ENCODE data around the gene GDPD3. TPM values are rescaled to one million over a fixed set of nuclear protein-coding genes. Genes with fewer than 3 reads are reported as not detected.

Gene GDPD3
- total and polyA plus RNA-seq, 12 donors = 0.78 to 17.6 (median 2.8) TPM; not detected in 1

- DNase-seq = no peak
- no peak for TF ChIP-seq POLR2A (IDR thresholded peaks at IDR 0.05)
- TF ChIP-seq, protein P1, sequence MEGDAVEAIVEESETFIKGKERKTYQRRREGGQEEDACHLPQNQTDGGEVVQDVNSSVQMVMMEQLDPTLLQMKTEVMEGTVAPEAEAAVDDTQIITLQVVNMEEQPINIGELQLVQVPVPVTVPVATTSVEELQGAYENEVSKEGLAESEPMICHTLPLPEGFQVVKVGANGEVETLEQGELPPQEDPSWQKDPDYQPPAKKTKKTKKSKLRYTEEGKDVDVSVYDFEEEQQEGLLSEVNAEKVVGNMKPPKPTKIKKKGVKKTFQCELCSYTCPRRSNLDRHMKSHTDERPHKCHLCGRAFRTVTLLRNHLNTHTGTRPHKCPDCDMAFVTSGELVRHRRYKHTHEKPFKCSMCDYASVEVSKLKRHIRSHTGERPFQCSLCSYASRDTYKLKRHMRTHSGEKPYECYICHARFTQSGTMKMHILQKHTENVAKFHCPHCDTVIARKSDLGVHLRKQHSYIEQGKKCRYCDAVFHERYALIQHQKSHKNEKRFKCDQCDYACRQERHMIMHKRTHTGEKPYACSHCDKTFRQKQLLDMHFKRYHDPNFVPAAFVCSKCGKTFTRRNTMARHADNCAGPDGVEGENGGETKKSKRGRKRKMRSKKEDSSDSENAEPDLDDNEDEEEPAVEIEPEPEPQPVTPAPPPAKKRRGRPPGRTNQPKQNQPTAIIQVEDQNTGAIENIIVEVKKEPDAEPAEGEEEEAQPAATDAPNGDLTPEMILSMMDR (IDR thresholded peaks at IDR 0.05) = no peak
- Histone ChIP-seq H3K36me3 (replicated peaks in 1 of 2) (no peaks in the 10 kb centered on the region), H3K9me3 (replicated peaks in 1 of 3) (no peaks in the 10 kb centered on the region), H3K27ac (no peak overlapping the region), H3K27me3 (no peaks in the 10 kb centered on the region), H3K4me3 (no peak overlapping the region), H3K4me1 (replicated peaks in 1 of 2) (no peaks in the 10 kb centered on the region)
- 79 to 96% (median 93%) methylated on average over 2 of the region's 2 CpGs for WGBS, 4 donors
- intact Hi-C loops (cut with DNase I) = no loop called here
These were observed 28.4 kb upstream of the GDPD3 start for GRCh38 chr16:30141750-30142149.

- no peak overlapping the region for H3K27ac ChIP-seq
- no peak for DNase-seq
- WGBS, 4 donors = 73 to 78% (median 74%) methylated on average over 13 of the region's 13 CpGs
- H3K9me3 ChIP-seq (replicated peaks in 1 of 3) = no peaks in the 10 kb centered on the region
- TF ChIP-seq, protein P1 (IDR thresholded peaks at IDR 0.05) = no peak
- no peak for TF ChIP-seq POLR2A (IDR thresholded peaks at IDR 0.05)
- no peaks in the 10 kb centered on the region for H3K36me3 ChIP-seq (replicated peaks in 1 of 2)
- H3K4me3 ChIP-seq = no peak overlapping the region
- no peaks in the 10 kb centered on the region for H3K4me1 ChIP-seq (replicated peaks in 1 of 2)
- H3K27me3 ChIP-seq = no peaks in the 10 kb centered on the region
- intact Hi-C loops (cut with DNase I) = no loop called here
These were observed 26.5 kb upstream of the GDPD3 start for GRCh38 chr16:30139583-30140481.

GRCh38 chr16:30137897-30138296, 24.6 kb upstream of the GDPD3 start:
- no peaks in the 10 kb centered on the region for H3K9me3 ChIP-seq (replicated peaks in 1 of 3)
- H3K27ac ChIP-seq = no peak overlapping the region
- no peaks in the 10 kb centered on the region for H3K36me3 ChIP-seq (replicated peaks in 1 of 2)
- intact Hi-C loops (cut with DNase I) = no loop called here
- WGBS, 4 donors = 67 to 83% (median 73%) methylated on average over 8 of the region's 8 CpGs
- no peak for TF ChIP-seq POLR2A (IDR thresholded peaks at IDR 0.05)
- TF ChIP-seq, protein P1 (IDR thresholded peaks at IDR 0.05) = no peak
- no peak for DNase-seq
- H3K4me3 ChIP-seq = no peak overlapping the region
- H3K4me1 ChIP-seq (replicated peaks in 1 of 2) = no peaks in the 10 kb centered on the region
- H3K27me3 ChIP-seq = no peaks in the 10 kb centered on the region

- no peaks in the 10 kb centered on the region for H3K4me1 ChIP-seq (replicated peaks in 1 of 2)
- H3K4me3 ChIP-seq = no peak overlapping the region
- DNase-seq = no peak
- no peak overlapping the region for H3K27ac ChIP-seq
- TF ChIP-seq POLR2A (IDR thresholded peaks at IDR 0.05) = no peak
- TF ChIP-seq, protein P1 (IDR thresholded peaks at IDR 0.05) = no peak
- H3K9me3 ChIP-seq (replicated peaks in 1 of 3) = no peaks in the 10 kb centered on the region
- H3K36me3 ChIP-seq (replicated peaks in 1 of 2) = no peaks in the 10 kb centered on the region
- intact Hi-C loops (cut with DNase I) = no loop called here
- no peaks in the 10 kb centered on the region for H3K27me3 ChIP-seq
- WGBS, 4 donors = 64 to 78% (median 67%) methylated on average over 11 of the region's 11 CpGs
These were observed 23.8 kb upstream of the GDPD3 start for GRCh38 chr16:30136971-30137605.

Data from adrenal gland (tissue), 12 donors.